Measurements from ENCODE around the gene DSCAM.

- TF ChIP-seq, protein P1, sequence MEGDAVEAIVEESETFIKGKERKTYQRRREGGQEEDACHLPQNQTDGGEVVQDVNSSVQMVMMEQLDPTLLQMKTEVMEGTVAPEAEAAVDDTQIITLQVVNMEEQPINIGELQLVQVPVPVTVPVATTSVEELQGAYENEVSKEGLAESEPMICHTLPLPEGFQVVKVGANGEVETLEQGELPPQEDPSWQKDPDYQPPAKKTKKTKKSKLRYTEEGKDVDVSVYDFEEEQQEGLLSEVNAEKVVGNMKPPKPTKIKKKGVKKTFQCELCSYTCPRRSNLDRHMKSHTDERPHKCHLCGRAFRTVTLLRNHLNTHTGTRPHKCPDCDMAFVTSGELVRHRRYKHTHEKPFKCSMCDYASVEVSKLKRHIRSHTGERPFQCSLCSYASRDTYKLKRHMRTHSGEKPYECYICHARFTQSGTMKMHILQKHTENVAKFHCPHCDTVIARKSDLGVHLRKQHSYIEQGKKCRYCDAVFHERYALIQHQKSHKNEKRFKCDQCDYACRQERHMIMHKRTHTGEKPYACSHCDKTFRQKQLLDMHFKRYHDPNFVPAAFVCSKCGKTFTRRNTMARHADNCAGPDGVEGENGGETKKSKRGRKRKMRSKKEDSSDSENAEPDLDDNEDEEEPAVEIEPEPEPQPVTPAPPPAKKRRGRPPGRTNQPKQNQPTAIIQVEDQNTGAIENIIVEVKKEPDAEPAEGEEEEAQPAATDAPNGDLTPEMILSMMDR (IDR thresholded peaks at IDR 0.05), result no peak
- TF ChIP-seq POLR2A (IDR thresholded peaks at IDR 0.05), result no peak
These were observed 669.0 kb downstream of the DSCAM start for GRCh38 chr21:40177979-40178378.
